Activated naive CD8-positive, alpha-beta T cell treated with anti-CD3 and anti-CD28 coated beads for 36 hours (primary cell): Measurements from ENCODE around the gene KLHL17. TPM values are rescaled to one million over a fixed set of nuclear protein-coding genes. Genes with fewer than 3 reads are reported as not detected.
A peak's percentile ranks its signal among the peaks of the same experiment; 100 is the strongest.
"Not testable (repeated sequence)": the region's sequence is repeated elsewhere in the genome, so short reads cannot be mapped to it uniquely, and the experiment has no call there.

Experiments used
- DNase-seq: peaks from one replicate; pipeline ENCODE4 v3.0.0; 2021
- H3K27ac Mint-ChIP-seq: one replicate; pipeline ENCODE4 v1.8.0; 2022; ENCODE audit warnings: mild to moderate bottlenecking, moderate library complexity, mixed read lengths
- H3K27me3 Mint-ChIP-seq: one replicate; pipeline ENCODE4 v1.8.0; 2022; ENCODE audit warnings: mild to moderate bottlenecking, mixed read lengths
- H3K36me3 Mint-ChIP-seq: one replicate; pipeline ENCODE4 v1.8.0; 2021; ENCODE audit warnings: mild to moderate bottlenecking, mixed read lengths
- H3K4me1 Mint-ChIP-seq: one replicate; pipeline ENCODE4 v1.8.0; 2021; ENCODE audit warnings: mixed read lengths
- H3K4me3 Mint-ChIP-seq: one replicate; pipeline ENCODE4 v1.8.0; 2022; ENCODE audit warnings: mild to moderate bottlenecking, moderate library complexity, mixed read lengths
- H3K9me3 Mint-ChIP-seq: one replicate; pipeline ENCODE4 v1.8.0; 2022; ENCODE audit warnings: mixed read lengths
- total RNA-seq, 2 experiments: library from RNA; stranded (reverse); gene quantifications; one replicate each; pipeline ENCODE4 v1.2.3, GENCODE V29; 2021

KLHL17 gene
- total RNA-seq, 2 experiments from 2014 or later: 19.5 to 22.5 TPM

DNA sequence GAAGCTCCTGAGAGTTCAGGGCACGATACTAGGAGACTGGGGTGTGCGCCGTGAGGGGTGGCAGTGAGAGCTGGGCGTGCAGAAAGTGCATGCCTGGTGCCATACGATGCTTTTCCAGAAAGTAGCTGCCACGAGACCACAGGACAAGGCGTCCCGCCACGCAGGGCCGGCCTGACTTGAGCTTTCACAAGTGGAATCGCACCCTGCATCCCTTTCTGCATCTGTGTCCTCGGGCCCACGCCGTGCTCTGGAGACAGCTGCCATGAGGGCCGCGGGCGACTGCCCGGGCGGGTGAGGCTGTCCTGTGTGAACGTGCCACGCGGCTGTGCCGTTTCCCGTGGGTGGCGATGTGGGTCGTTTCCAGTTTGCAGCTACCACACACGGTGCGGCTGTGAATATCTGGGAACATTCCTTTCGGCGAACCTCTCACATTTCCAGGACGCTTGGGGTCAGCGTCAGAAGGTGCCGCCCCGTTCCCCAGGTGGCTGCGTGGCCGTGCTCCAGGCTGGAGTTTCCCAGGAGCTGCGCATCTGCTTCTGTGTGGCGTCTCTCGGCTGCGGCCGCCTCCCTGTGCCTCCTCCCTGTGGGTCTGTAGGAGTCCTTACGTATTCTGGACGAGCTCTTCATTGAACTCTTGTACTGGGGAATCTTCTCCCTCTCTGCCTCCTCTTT is 22.5 kb downstream of the KLHL17 start:
- peaks cover 33% of the 10 kb centered on the region for H3K27me3 Mint-ChIP-seq
- no peak overlapping the region for H3K4me3 Mint-ChIP-seq
- no peaks in the 10 kb centered on the region for H3K36me3 Mint-ChIP-seq
- DNase-seq: no peak
- H3K27ac Mint-ChIP-seq: no peak overlapping the region
- no peaks in the 10 kb centered on the region for H3K4me1 Mint-ChIP-seq
- no peaks in the 10 kb centered on the region for H3K9me3 Mint-ChIP-seq

- Mint-ChIP-seq H3K9me3 (no peaks in the 10 kb centered on the region), H3K36me3 (no peaks in the 10 kb centered on the region), H3K27ac (no peak overlapping the region), H3K4me1 (no peaks in the 10 kb centered on the region), H3K27me3 (peaks cover 38% of the 10 kb centered on the region), H3K4me3 (no peak overlapping the region)
- peak; percentile 60 for DNase-seq
Measured at GRCh38 chr1:983798-984475, 23.6 kb downstream of the KLHL17 start.

DNA sequence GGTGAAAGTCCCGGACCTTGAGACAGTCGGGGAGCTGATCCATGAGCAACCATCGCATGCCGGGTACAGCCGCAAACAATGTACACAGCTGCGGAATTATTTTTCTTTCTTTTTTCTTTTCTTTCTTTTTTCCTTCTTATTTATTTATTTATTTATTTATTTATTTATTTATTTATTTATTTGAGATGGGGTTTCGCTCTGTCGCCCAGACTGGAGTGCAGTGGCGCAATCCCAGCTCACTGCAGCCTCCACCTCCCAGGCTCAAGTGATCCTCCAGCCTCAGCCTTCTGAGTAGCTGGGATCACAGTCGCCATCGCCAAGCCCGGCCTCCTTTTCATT is 24.1 kb downstream of the KLHL17 start:
- Mint-ChIP-seq H3K36me3 (no peaks in the 10 kb centered on the region), H3K27ac (no peak overlapping the region), H3K4me1 (no peaks in the 10 kb centered on the region), H3K27me3 (peaks cover 43% of the 10 kb centered on the region), H3K9me3 (no peaks in the 10 kb centered on the region), H3K4me3 (no peak overlapping the region)
- no peak for DNase-seq

DNA sequence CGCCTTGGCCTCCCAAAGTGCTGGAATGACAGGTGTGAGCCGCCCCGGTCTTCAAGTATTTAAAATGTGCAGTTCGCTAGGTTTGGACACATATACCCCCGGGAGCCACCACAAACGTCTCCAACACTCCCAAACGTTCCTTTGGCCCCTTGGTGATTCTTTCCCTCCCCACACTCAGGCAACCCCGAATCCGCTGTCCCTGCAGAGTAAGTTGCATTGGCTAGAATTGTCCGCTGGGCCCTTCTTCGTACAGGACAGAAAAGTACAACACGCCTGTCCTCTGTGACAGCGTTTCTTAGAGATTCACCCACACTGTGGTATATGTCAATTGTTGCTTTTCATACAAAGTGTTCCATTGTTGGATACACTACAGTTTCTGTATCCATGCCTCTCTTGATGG is 24.7 kb downstream of the KLHL17 start:
- no peak overlapping the region for H3K27ac Mint-ChIP-seq
- H3K36me3 Mint-ChIP-seq: no peaks in the 10 kb centered on the region
- H3K27me3 Mint-ChIP-seq: peaks cover 50% of the 10 kb centered on the region
- no peak for DNase-seq
- H3K4me1 Mint-ChIP-seq: no peaks in the 10 kb centered on the region
- H3K4me3 Mint-ChIP-seq: no peak overlapping the region
- H3K9me3 Mint-ChIP-seq: no peaks in the 10 kb centered on the region

GRCh38 chr1:988061-988460 is 27.7 kb downstream of the KLHL17 start:
- DNase-seq, H3K27ac Mint-ChIP-seq, H3K4me3 Mint-ChIP-seq, H3K36me3 Mint-ChIP-seq, H3K4me1 Mint-ChIP-seq, H3K9me3 Mint-ChIP-seq: not testable (repeated sequence)
- H3K27me3 Mint-ChIP-seq: peaks cover 49% of the 10 kb centered on the region

GRCh38 chr1:991275-991674 is 30.9 kb downstream of the KLHL17 start:
- H3K36me3 Mint-ChIP-seq, H3K4me3 Mint-ChIP-seq, DNase-seq, H3K27ac Mint-ChIP-seq, H3K9me3 Mint-ChIP-seq: not testable (repeated sequence)
- Mint-ChIP-seq H3K27me3 (peaks cover 45% of the 10 kb centered on the region), H3K4me1 (peaks cover 11% of the 10 kb centered on the region)

DNA sequence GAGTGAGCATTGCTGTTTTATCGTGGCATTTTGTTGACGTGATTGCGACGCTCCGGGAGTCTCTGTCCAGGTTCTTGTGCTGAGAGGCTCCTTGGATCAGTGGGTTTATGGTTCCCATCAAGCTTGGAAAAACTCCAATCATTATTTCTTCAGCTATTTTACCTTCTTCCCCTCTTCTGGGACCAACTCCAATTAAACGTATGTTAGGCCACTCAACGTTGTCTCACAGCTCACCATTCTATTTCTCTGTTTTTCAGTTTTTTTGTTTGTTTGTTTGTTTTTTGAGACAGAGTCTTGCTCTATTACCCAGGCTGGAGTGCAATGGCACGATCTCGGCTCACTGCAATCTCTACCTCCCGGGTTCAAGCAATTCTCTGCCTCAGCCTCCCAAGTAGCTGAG is 31.5 kb downstream of the KLHL17 start:
- H3K4me3 Mint-ChIP-seq: peak overlapping the region; percentile 6
- H3K36me3 Mint-ChIP-seq: no peaks in the 10 kb centered on the region
- H3K4me1 Mint-ChIP-seq: peaks cover 12% of the 10 kb centered on the region
- no peak for DNase-seq
- peaks cover 4% of the 10 kb centered on the region for H3K9me3 Mint-ChIP-seq
- H3K27ac Mint-ChIP-seq: no peak overlapping the region
- peaks cover 45% of the 10 kb centered on the region for H3K27me3 Mint-ChIP-seq

GRCh38 chr1:992362-992761 is 32.0 kb downstream of the KLHL17 start:
- H3K27me3 Mint-ChIP-seq: peaks cover 47% of the 10 kb centered on the region
- no peaks in the 10 kb centered on the region for H3K36me3 Mint-ChIP-seq
- no peak overlapping the region for H3K27ac Mint-ChIP-seq

GRCh38 chr1:993379-993995 is 33.1 kb downstream of the KLHL17 start:
- peaks cover 43% of the 10 kb centered on the region for H3K27me3 Mint-ChIP-seq
- no peak overlapping the region for H3K4me3 Mint-ChIP-seq
- H3K27ac Mint-ChIP-seq: no peak overlapping the region
- H3K36me3 Mint-ChIP-seq: no peaks in the 10 kb centered on the region
- H3K4me1 Mint-ChIP-seq: peaks cover 13% of the 10 kb centered on the region
- no peak for DNase-seq
- H3K9me3 Mint-ChIP-seq: peaks cover 4% of the 10 kb centered on the region

More at GRCh38 chr1:992362-992761, 32.0 kb downstream of the KLHL17 start:
- H3K9me3 Mint-ChIP-seq: peaks cover 4% of the 10 kb centered on the region
- peak overlapping the region; percentile 6 for H3K4me3 Mint-ChIP-seq
- H3K4me1 Mint-ChIP-seq: peaks cover 13% of the 10 kb centered on the region
- DNase-seq: no peak

- H3K4me3 Mint-ChIP-seq, DNase-seq, H3K27ac Mint-ChIP-seq, H3K36me3 Mint-ChIP-seq, H3K9me3 Mint-ChIP-seq: not testable (repeated sequence)
- Mint-ChIP-seq H3K27me3 (peaks cover 37% of the 10 kb centered on the region), H3K4me1 (peaks cover 13% of the 10 kb centered on the region)
Measured at GRCh38 chr1:994546-994945, 34.2 kb downstream of the KLHL17 start.

DNA sequence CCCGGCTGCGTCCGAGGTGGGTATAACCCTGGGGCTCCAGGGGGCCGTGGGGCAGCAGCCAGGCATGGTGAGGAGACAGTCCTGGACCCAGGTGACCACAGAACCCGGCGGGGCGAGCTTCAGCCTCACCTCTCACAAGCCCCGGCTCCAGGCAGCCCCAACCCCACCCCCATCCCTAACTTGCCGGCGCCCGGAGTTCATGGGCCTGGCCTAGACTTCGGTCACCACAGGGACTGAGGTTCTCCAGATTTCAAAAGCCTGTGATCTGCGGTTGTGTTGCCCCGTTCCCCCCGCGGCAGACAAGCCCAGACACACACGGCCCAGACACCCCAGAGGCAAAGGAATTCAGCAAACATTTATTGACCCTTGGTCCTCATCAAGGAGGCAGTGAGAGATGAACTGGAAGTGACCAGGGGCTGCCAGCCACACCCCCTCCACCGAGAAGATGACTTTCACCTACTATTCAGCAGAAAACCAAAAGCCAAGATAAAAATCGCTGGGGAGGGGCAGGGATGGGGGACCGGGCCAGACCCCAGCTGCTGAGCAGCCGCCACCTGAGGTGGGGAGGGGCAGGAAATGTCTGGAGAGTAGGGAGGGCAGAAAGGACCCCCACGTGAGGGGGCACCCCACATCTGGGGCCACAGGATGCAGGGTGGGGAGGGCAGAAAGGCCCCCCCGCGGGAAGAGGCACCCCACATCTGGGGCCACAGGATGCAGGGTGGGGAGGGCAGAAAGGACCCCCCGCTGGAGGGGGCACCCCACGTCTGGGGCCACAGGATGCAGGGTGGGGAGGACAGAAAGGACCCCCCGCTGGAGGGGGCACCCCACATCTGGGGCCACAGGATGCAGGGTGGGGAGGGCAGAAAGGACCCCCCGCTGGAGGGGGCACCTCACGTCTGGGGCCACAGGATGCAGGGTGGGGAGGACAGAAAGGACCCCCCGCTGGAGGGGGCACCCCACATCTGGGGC is 35.6 kb downstream of the KLHL17 start:
- Mint-ChIP-seq H3K4me1 (peaks cover 14% of the 10 kb centered on the region), H3K9me3 (peaks cover 4% of the 10 kb centered on the region), H3K36me3 (no peaks in the 10 kb centered on the region), H3K27me3 (peaks cover 34% of the 10 kb centered on the region), H3K27ac (no peak overlapping the region), H3K4me3 (no peak overlapping the region)
- no peak for DNase-seq

DNA sequence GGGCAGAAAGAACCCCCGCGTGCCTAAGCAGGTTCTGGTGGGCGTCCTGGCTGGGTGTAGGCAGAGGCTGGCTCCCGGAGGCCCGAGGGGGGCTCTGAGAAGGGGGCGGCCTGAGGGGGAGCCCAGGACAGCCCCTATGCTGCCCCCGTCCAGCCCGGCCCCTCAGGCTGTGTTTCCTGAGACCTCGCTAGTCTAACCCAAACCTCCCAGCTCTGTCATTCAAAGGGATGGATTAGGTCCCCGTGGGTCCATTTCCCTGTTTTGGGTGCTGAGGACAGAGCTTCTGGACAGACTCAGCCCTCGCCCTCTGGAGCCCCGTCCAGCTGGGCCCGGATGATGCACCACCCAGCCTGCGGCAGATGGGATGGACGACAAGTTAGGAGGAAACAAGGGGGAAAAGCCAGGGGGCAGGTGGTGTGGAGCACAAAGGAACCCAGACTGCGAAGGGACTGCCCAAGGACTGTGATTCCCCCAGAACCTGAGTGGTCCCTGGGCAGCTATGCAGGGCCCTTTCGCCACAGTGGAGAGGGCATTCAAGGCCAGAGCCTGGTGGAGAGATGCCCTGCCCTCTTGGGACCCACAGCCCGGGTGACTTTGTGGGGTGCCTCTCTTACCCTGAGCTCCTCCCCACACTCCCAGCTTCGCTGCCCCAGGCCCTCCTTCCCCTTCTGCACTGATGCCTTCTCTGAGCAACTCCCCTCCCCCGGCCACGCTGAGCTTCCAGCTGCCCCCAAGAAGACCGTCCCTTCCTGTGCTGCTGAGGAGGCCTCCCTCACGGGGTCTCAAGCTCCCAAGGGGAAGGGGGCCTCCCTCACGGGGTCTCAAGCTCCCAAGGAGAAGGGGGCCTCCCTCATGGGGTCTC is 36.7 kb downstream of the KLHL17 start:
- H3K27me3 Mint-ChIP-seq: peaks cover 41% of the 10 kb centered on the region
- no peak overlapping the region for H3K27ac Mint-ChIP-seq
- H3K36me3 Mint-ChIP-seq: no peaks in the 10 kb centered on the region
- peaks cover 4% of the 10 kb centered on the region for H3K9me3 Mint-ChIP-seq
- no peak overlapping the region for H3K4me3 Mint-ChIP-seq
- DNase-seq: no peak
- peaks cover 9% of the 10 kb centered on the region for H3K4me1 Mint-ChIP-seq

DNA sequence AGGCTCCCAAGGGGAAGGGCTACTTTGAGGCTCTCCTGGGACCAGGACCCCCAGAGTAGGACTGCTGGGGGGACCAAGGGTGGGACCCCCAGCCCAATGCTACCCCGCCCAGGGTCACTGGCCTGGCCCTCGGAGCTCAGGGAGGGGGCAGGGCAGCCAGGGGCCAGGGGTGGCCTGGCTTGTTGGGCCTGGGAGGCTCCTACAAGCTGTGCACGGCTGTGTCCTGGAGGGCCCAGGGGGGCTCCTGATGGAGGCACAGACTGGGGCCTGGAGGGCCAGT is 37.3 kb downstream of the KLHL17 start:
- H3K4me1 Mint-ChIP-seq: peaks cover 6% of the 10 kb centered on the region
- no peak for DNase-seq
- no peak overlapping the region for H3K4me3 Mint-ChIP-seq
- H3K27me3 Mint-ChIP-seq: peaks cover 46% of the 10 kb centered on the region
- H3K36me3 Mint-ChIP-seq: no peaks in the 10 kb centered on the region
- H3K27ac Mint-ChIP-seq: no peak overlapping the region
- H3K9me3 Mint-ChIP-seq: peaks cover 1% of the 10 kb centered on the region

- no peaks in the 10 kb centered on the region for H3K36me3 Mint-ChIP-seq
- H3K27me3 Mint-ChIP-seq: peaks cover 52% of the 10 kb centered on the region
- peaks cover 5% of the 10 kb centered on the region for H3K4me1 Mint-ChIP-seq
- no peaks in the 10 kb centered on the region for H3K9me3 Mint-ChIP-seq
- no peak for DNase-seq
- no peak overlapping the region for H3K4me3 Mint-ChIP-seq
- no peak overlapping the region for H3K27ac Mint-ChIP-seq
Measured at GRCh38 chr1:997993-998744, 37.8 kb downstream of the KLHL17 start.
